Right atrium auricular region (tissue), 2 donors: ENCODE results near the gene EPHA6. TPM values are rescaled to one million over a fixed set of nuclear protein-coding genes. Genes with fewer than 3 reads are reported as not detected.

Experiments used
- DNase-seq: peaks from one replicate; pipeline ENCODE4 v3.0.0-alpha.2; 2019; ENCODE audit warnings: low spot score
- H3K27ac ChIP-seq, 2 donors: fragments of 200-600 bp; sonication (generic); 1 replicate in 1 of 2; 2 replicates in 1 of 2; pipeline ENCODE4 v1.5.1; 2016 to 2019
- H3K27me3 ChIP-seq, 2 donors: fragments of 200-600 bp; sonication (generic); one replicate each; pipeline versions ENCODE4 v1.5.1 to v1.6.0; 2017 to 2019
- H3K36me3 ChIP-seq: fragments of 200-600 bp; sonication (generic); one replicate; pipeline ENCODE4 v1.5.1; 2016
- H3K4me1 ChIP-seq, 2 donors: fragments of 200-600 bp; sonication (generic); one replicate each; pipeline versions ENCODE4 v1.5.1 to v1.6.0; 2017 to 2019
- H3K4me3 ChIP-seq, 2 donors: fragments of 200-600 bp; sonication (generic); 1 replicate in 1 of 2; 2 replicates in 1 of 2; pipeline ENCODE4 v1.5.1; 2017 to 2019; ENCODE audit warnings: mild to moderate bottlenecking in 1 of 2, moderate library complexity in 1 of 2
- H3K9me3 ChIP-seq, 2 donors: fragments of 200-600 bp; sonication (generic); one replicate each; pipeline ENCODE4 v1.5.1; 2019
- CTCF ChIP-seq, 2 donors: fragments of 200-600 bp; sonication (generic); IDR thresholded peaks; one replicate each; pipeline ENCODE4 v1.5.1; 2019; ENCODE audit warnings: antibody characterized with exemption in 2 of 2
- total RNA-seq, 2 donors: library from RNA; depleted of rRNA; stranded (reverse); fragments of >200 nt; gene quantifications; one replicate each; pipeline ENCODE4 v1.1.0, GENCODE V29; 2016

The EPHA6 gene
- total RNA-seq, 2 donors from 2014 or later: 0.22 to 0.35 TPM

GRCh38 chr3:96863129-96863740, 48.8 kb downstream of the EPHA6 start:
- Histone ChIP-seq H3K9me3 (no peaks in the 10 kb centered on the region), H3K36me3 (no peaks in the 10 kb centered on the region), H3K27ac (no peak overlapping the region), H3K4me3 (no peak overlapping the region), H3K27me3 (no peaks in the 10 kb centered on the region), H3K4me1 (no peaks in the 10 kb centered on the region)
- DNase-seq: no peak
- TF ChIP-seq CTCF (IDR thresholded peaks at IDR 0.05): peak; percentile 11 to 60

- no peak for TF ChIP-seq CTCF (IDR thresholded peaks at IDR 0.05)
- no peak overlapping the region for H3K27ac ChIP-seq
- no peaks in the 10 kb centered on the region for H3K9me3 ChIP-seq
- no peak overlapping the region for H3K4me3 ChIP-seq
- no peaks in the 10 kb centered on the region for H3K4me1 ChIP-seq
- DNase-seq: no peak
- H3K27me3 ChIP-seq: no peaks in the 10 kb centered on the region
- no peaks in the 10 kb centered on the region for H3K36me3 ChIP-seq
These were observed 51.2 kb downstream of the EPHA6 start for GRCh38 chr3:96865605-96866004.

- DNase-seq: no peak
- Histone ChIP-seq H3K36me3 (no peaks in the 10 kb centered on the region), H3K9me3 (no peaks in the 10 kb centered on the region), H3K4me1 (no peaks in the 10 kb centered on the region), H3K27ac (no peak overlapping the region), H3K27me3 (no peaks in the 10 kb centered on the region), H3K4me3 (no peak overlapping the region)
- no peak for TF ChIP-seq CTCF (IDR thresholded peaks at IDR 0.05)
These were observed 54.9 kb downstream of the EPHA6 start for GRCh38 chr3:96869316-96869715.

GRCh38 chr3:96877510-96877909, 63.1 kb downstream of the EPHA6 start:
- H3K4me3 ChIP-seq: no peak overlapping the region
- H3K36me3 ChIP-seq: no peaks in the 10 kb centered on the region
- no peak for DNase-seq
- H3K27ac ChIP-seq: no peak overlapping the region
- H3K4me1 ChIP-seq: no peaks in the 10 kb centered on the region
- no peaks in the 10 kb centered on the region for H3K9me3 ChIP-seq
- TF ChIP-seq CTCF (IDR thresholded peaks at IDR 0.05): no peak
- H3K27me3 ChIP-seq: no peaks in the 10 kb centered on the region

- DNase-seq: no peak
- H3K36me3 ChIP-seq: no peaks in the 10 kb centered on the region
- TF ChIP-seq CTCF (IDR thresholded peaks at IDR 0.05): no peak
- H3K4me1 ChIP-seq: no peaks in the 10 kb centered on the region
- no peaks in the 10 kb centered on the region for H3K9me3 ChIP-seq
- H3K27ac ChIP-seq: no peak overlapping the region
- H3K27me3 ChIP-seq: no peaks in the 10 kb centered on the region
- no peak overlapping the region for H3K4me3 ChIP-seq
These were observed 85.6 kb downstream of the EPHA6 start for GRCh38 chr3:96900031-96900430.

GRCh38 chr3:96900566-96900965, 86.2 kb downstream of the EPHA6 start:
- Histone ChIP-seq H3K4me1 (no peaks in the 10 kb centered on the region), H3K9me3 (no peaks in the 10 kb centered on the region), H3K27me3 (no peaks in the 10 kb centered on the region), H3K36me3 (no peaks in the 10 kb centered on the region), H3K4me3 (no peak overlapping the region), H3K27ac (no peak overlapping the region)
- TF ChIP-seq CTCF (IDR thresholded peaks at IDR 0.05): no peak
- DNase-seq: no peak
